Measurements from ENCODE around the gene WNT8B.

DNA sequence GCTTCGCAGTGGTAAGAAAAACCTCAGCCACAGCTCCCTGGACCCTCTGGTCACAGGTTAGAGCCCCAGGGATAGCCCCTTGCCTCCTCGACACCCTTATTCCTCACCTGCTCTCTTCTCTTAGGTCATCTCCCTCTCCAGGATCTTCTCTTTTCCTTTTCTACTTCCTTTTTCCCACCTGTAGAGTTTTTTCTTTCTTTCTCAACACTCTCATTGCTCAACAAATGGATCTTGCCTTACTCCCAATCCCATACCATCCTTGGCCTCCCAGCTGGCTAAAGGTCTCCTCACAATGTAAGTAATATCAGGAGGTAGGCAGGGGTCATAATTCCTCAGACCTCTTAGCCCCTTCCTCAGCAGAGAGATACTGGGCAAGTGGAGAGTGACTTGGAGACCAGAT, 17.2 kb downstream of the WNT8B start:
- TF ChIP-seq, protein P1, sequence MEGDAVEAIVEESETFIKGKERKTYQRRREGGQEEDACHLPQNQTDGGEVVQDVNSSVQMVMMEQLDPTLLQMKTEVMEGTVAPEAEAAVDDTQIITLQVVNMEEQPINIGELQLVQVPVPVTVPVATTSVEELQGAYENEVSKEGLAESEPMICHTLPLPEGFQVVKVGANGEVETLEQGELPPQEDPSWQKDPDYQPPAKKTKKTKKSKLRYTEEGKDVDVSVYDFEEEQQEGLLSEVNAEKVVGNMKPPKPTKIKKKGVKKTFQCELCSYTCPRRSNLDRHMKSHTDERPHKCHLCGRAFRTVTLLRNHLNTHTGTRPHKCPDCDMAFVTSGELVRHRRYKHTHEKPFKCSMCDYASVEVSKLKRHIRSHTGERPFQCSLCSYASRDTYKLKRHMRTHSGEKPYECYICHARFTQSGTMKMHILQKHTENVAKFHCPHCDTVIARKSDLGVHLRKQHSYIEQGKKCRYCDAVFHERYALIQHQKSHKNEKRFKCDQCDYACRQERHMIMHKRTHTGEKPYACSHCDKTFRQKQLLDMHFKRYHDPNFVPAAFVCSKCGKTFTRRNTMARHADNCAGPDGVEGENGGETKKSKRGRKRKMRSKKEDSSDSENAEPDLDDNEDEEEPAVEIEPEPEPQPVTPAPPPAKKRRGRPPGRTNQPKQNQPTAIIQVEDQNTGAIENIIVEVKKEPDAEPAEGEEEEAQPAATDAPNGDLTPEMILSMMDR (IDR thresholded peaks at IDR 0.05 in 8 of 11, conservative IDR thresholded peaks at IDR 0.05 in 3 of 11) = no peak
- TF ChIP-seq POLR2A (IDR thresholded peaks at IDR 0.05) = no peak
- TF ChIP-seq POLR2AphosphoS5 (IDR thresholded peaks at IDR 0.05) = no peak
